Measurements from ENCODE around the gene TTC7B. TPM values are rescaled to one million over a fixed set of nuclear protein-coding genes. Genes with fewer than 3 reads are reported as not detected.

The TTC7B gene
- total RNA-seq, 3 donors from 2014 or later, result 5.0 to 6.0 (median 5.1) TPM

GRCh38 chr14:90674043-90674670, 142.1 kb downstream of the TTC7B start:
- H3K4me1 Mint-ChIP-seq (ENCODE audit: low read depth), result peaks cover 30% of the 10 kb centered on the region
- no peaks in the 10 kb centered on the region for H3K27me3 Mint-ChIP-seq (ENCODE audit: low read depth)
- H3K4me3 Mint-ChIP-seq, result no peak overlapping the region
- ATAC-seq, result no peak
- peaks cover 5% of the 10 kb centered on the region for H3K9me3 Mint-ChIP-seq
- peaks cover 3% of the 10 kb centered on the region for H3K36me3 Mint-ChIP-seq (ENCODE audit: insufficient read depth)
- DNase-seq, result no peak

GRCh38 chr14:90671382-90672234, 144.6 kb downstream of the TTC7B start:
- DNase-seq (no peak), ATAC-seq (no peak)
- Mint-ChIP-seq H3K36me3 (ENCODE audit: insufficient read depth) (peaks cover 3% of the 10 kb centered on the region), H3K4me1 (ENCODE audit: low read depth) (peaks cover 8% of the 10 kb centered on the region), H3K27me3 (ENCODE audit: low read depth) (no peaks in the 10 kb centered on the region), H3K9me3 (peaks cover 5% of the 10 kb centered on the region), H3K4me3 (no peak overlapping the region)

- DNase-seq (no peak), ATAC-seq (no peak)
- no peak overlapping the region for H3K4me3 Mint-ChIP-seq
- no peaks in the 10 kb centered on the region for H3K27me3 Mint-ChIP-seq (ENCODE audit: low read depth)
- peaks cover 3% of the 10 kb centered on the region for H3K36me3 Mint-ChIP-seq (ENCODE audit: insufficient read depth)
- H3K4me1 Mint-ChIP-seq (ENCODE audit: low read depth), result peaks cover 3% of the 10 kb centered on the region
- H3K9me3 Mint-ChIP-seq, result peaks cover 5% of the 10 kb centered on the region
Measured at GRCh38 chr14:90669731-90670130, 146.5 kb downstream of the TTC7B start.

GRCh38 chr14:90666571-90666970, 149.7 kb downstream of the TTC7B start:
- peaks cover 2% of the 10 kb centered on the region for H3K4me1 Mint-ChIP-seq (ENCODE audit: low read depth)
- no peaks in the 10 kb centered on the region for H3K27me3 Mint-ChIP-seq (ENCODE audit: low read depth)
- DNase-seq (no peak), ATAC-seq (no peak)
- no peak overlapping the region for H3K4me3 Mint-ChIP-seq
- peaks cover 5% of the 10 kb centered on the region for H3K9me3 Mint-ChIP-seq
- H3K36me3 Mint-ChIP-seq (ENCODE audit: insufficient read depth), result peaks cover 3% of the 10 kb centered on the region

- ATAC-seq (no peak), DNase-seq (no peak)
- Mint-ChIP-seq H3K4me3 (no peak overlapping the region), H3K36me3 (ENCODE audit: insufficient read depth) (peaks cover 3% of the 10 kb centered on the region), H3K9me3 (peaks cover 5% of the 10 kb centered on the region), H3K4me1 (ENCODE audit: low read depth) (peaks cover 2% of the 10 kb centered on the region), H3K27me3 (ENCODE audit: low read depth) (no peaks in the 10 kb centered on the region)
Measured at GRCh38 chr14:90665321-90666000, 150.8 kb downstream of the TTC7B start.

- ATAC-seq (no peak), DNase-seq (no peak)
- no peak overlapping the region for H3K4me3 Mint-ChIP-seq
- H3K36me3 Mint-ChIP-seq (ENCODE audit: insufficient read depth), result peaks cover 3% of the 10 kb centered on the region
- peaks cover 2% of the 10 kb centered on the region for H3K4me1 Mint-ChIP-seq (ENCODE audit: low read depth)
- peaks cover 3% of the 10 kb centered on the region for H3K9me3 Mint-ChIP-seq
- H3K27me3 Mint-ChIP-seq (ENCODE audit: low read depth), result no peaks in the 10 kb centered on the region
Measured at GRCh38 chr14:90664911-90665310, 151.3 kb downstream of the TTC7B start.

GRCh38 chr14:90663680-90664079, 152.6 kb downstream of the TTC7B start:
- DNase-seq (no peak), ATAC-seq (no peak)
- Mint-ChIP-seq H3K4me1 (ENCODE audit: low read depth) (peaks cover 6% of the 10 kb centered on the region), H3K9me3 (no peaks in the 10 kb centered on the region), H3K4me3 (no peak overlapping the region), H3K27me3 (ENCODE audit: low read depth) (no peaks in the 10 kb centered on the region), H3K36me3 (ENCODE audit: insufficient read depth) (no peaks in the 10 kb centered on the region)

- Mint-ChIP-seq H3K36me3 (ENCODE audit: insufficient read depth) (no peaks in the 10 kb centered on the region), H3K4me1 (ENCODE audit: low read depth) (peaks cover 9% of the 10 kb centered on the region), H3K9me3 (no peaks in the 10 kb centered on the region), H3K4me3 (no peak overlapping the region), H3K27me3 (ENCODE audit: low read depth) (no peaks in the 10 kb centered on the region)
- ATAC-seq (no peak), DNase-seq (no peak)
Measured at GRCh38 chr14:90663140-90663539, 153.1 kb downstream of the TTC7B start.

- DNase-seq (no peak), ATAC-seq (no peak)
- Mint-ChIP-seq H3K4me1 (ENCODE audit: low read depth) (peaks cover 9% of the 10 kb centered on the region), H3K36me3 (ENCODE audit: insufficient read depth) (no peaks in the 10 kb centered on the region), H3K27me3 (ENCODE audit: low read depth) (no peaks in the 10 kb centered on the region), H3K9me3 (no peaks in the 10 kb centered on the region), H3K4me3 (no peak overlapping the region)
Measured at GRCh38 chr14:90661866-90662265, 154.4 kb downstream of the TTC7B start.

GRCh38 chr14:90660865-90661570, 155.2 kb downstream of the TTC7B start:
- Mint-ChIP-seq H3K4me1 (ENCODE audit: low read depth) (peaks cover 9% of the 10 kb centered on the region), H3K9me3 (no peaks in the 10 kb centered on the region), H3K27me3 (ENCODE audit: low read depth) (no peaks in the 10 kb centered on the region), H3K4me3 (no peak overlapping the region), H3K36me3 (ENCODE audit: insufficient read depth) (no peaks in the 10 kb centered on the region)
- ATAC-seq (peak in 1 of 2 donors; percentile 30), DNase-seq (no peak)

GRCh38 chr14:90659156-90659555, 157.1 kb downstream of the TTC7B start:
- peaks cover 9% of the 10 kb centered on the region for H3K4me1 Mint-ChIP-seq (ENCODE audit: low read depth)
- no peaks in the 10 kb centered on the region for H3K27me3 Mint-ChIP-seq (ENCODE audit: low read depth)
- ATAC-seq (no peak), DNase-seq (no peak)
- no peaks in the 10 kb centered on the region for H3K36me3 Mint-ChIP-seq (ENCODE audit: insufficient read depth)
- H3K4me3 Mint-ChIP-seq, result no peak overlapping the region
- H3K9me3 Mint-ChIP-seq, result no peaks in the 10 kb centered on the region

- Mint-ChIP-seq H3K9me3 (no peaks in the 10 kb centered on the region), H3K27me3 (ENCODE audit: low read depth) (no peaks in the 10 kb centered on the region), H3K4me3 (no peak overlapping the region), H3K4me1 (ENCODE audit: low read depth) (peaks cover 9% of the 10 kb centered on the region), H3K36me3 (ENCODE audit: insufficient read depth) (no peaks in the 10 kb centered on the region)
- no peak for DNase-seq
- peak; percentile 81 to 86 for ATAC-seq
Measured at GRCh38 chr14:90658541-90658967, 157.7 kb downstream of the TTC7B start.

GRCh38 chr14:90656973-90657372, 159.3 kb downstream of the TTC7B start:
- H3K9me3 Mint-ChIP-seq, result no peaks in the 10 kb centered on the region
- H3K4me3 Mint-ChIP-seq, result no peak overlapping the region
- H3K27me3 Mint-ChIP-seq (ENCODE audit: low read depth), result no peaks in the 10 kb centered on the region
- ATAC-seq (no peak), DNase-seq (no peak)
- no peaks in the 10 kb centered on the region for H3K36me3 Mint-ChIP-seq (ENCODE audit: insufficient read depth)
- H3K4me1 Mint-ChIP-seq (ENCODE audit: low read depth), result peaks cover 9% of the 10 kb centered on the region

GRCh38 chr14:90655829-90656228, 160.4 kb downstream of the TTC7B start:
- peaks cover 7% of the 10 kb centered on the region for H3K4me1 Mint-ChIP-seq (ENCODE audit: low read depth)
- H3K4me3 Mint-ChIP-seq, result no peak overlapping the region
- no peaks in the 10 kb centered on the region for H3K27me3 Mint-ChIP-seq (ENCODE audit: low read depth)
- ATAC-seq, result no peak
- no peak for DNase-seq
- no peaks in the 10 kb centered on the region for H3K36me3 Mint-ChIP-seq (ENCODE audit: insufficient read depth)
- no peaks in the 10 kb centered on the region for H3K9me3 Mint-ChIP-seq
